MM.1S (cell line): ENCODE results near the gene USP38.

Experiments
- DNase-seq: peaks from one replicate; pipeline ENCODE4 v3.0.0-alpha.2; 2015
- H2AFZ ChIP-seq: fragments of 300-600 bp; sonication (generic); 2 replicates; pipeline ENCODE4 v1.6.0; 2016; ENCODE audit warnings: antibody characterized with exemption, low read length
- H3F3A ChIP-seq: fragments of 300-600 bp; sonication (generic); 2 replicates; pipeline ENCODE4 v1.6.1; 2016; ENCODE audit warnings: mild to moderate bottlenecking, antibody characterized with exemption, low read length, moderate library complexity, mixed read lengths; ENCODE audit not compliant: insufficient read depth
- H3K27ac ChIP-seq: fragments of 300-600 bp; sonication (generic); 2 replicates; pipeline ENCODE4 v1.5.1; 2016; ENCODE audit warnings: mild to moderate bottlenecking, low read length
- H3K27me3 ChIP-seq: fragments of 300-600 bp; sonication (generic); replicated peaks from 2 replicates; pipeline ENCODE4 v1.6.0; 2016; ENCODE audit warnings: low read length; ENCODE audit not compliant: insufficient read depth
- H3K36me3 ChIP-seq: fragments of 300-600 bp; sonication (generic); replicated peaks from 2 replicates; pipeline ENCODE4 v1.6.1; 2016; ENCODE audit warnings: mild to moderate bottlenecking, low read length, mixed read lengths; ENCODE audit not compliant: insufficient read depth
- H3K4me1 ChIP-seq: fragments of 300-600 bp; sonication (generic); 2 replicates; pipeline ENCODE4 v1.6.1; 2016; ENCODE audit warnings: low read length, mixed read lengths
- H3K4me2 ChIP-seq: fragments of 300-600 bp; sonication (generic); 2 replicates; pipeline ENCODE4 v1.6.0; 2016; ENCODE audit warnings: low read depth, low read length
- H3K4me3 ChIP-seq: fragments of 300-600 bp; sonication (generic); 2 replicates; pipeline ENCODE4 v1.5.1; 2016; ENCODE audit warnings: low read length, mixed read lengths
- H3K79me2 ChIP-seq: fragments of 300-600 bp; sonication (generic); 2 replicates; pipeline ENCODE4 v1.6.1; 2016; ENCODE audit warnings: mixed run types, low read length, mixed read lengths
- H3K9ac ChIP-seq: fragments of 300-600 bp; sonication (generic); 2 replicates; pipeline ENCODE4 v1.6.1; 2016; ENCODE audit warnings: low read length, mixed read lengths
- H3K9me2 ChIP-seq: fragments of 300-600 bp; sonication (generic); replicated peaks from 2 replicates; pipeline ENCODE4 v1.6.1; 2016; ENCODE audit warnings: mild to moderate bottlenecking, low read length, mixed read lengths; ENCODE audit not compliant: insufficient read depth
- H3K9me3 ChIP-seq: fragments of 300-600 bp; sonication (generic); replicated peaks from 2 replicates; pipeline ENCODE4 v1.6.1; 2016; ENCODE audit warnings: mild to moderate bottlenecking, low read length, mixed read lengths; ENCODE audit not compliant: insufficient read depth
- H4K20me1 ChIP-seq: fragments of 300-600 bp; sonication (generic); 2 replicates; pipeline ENCODE4 v1.6.1; 2016; ENCODE audit warnings: mild to moderate bottlenecking, low read length, moderate library complexity, mixed read lengths; ENCODE audit not compliant: insufficient read depth
- EZH2 ChIP-seq: fragments of 300-600 bp; sonication (generic); optimal IDR thresholded peaks from 2 replicates; pipeline ENCODE3; 2017; ENCODE audit warnings: low read depth, mild to moderate bottlenecking, antibody characterized with exemption, low read length, mixed read lengths
- EZH2phosphoT487 ChIP-seq: fragments of 300-600 bp; sonication (generic); IDR thresholded peaks from 2 replicates; pipeline ENCODE4 v1.6.1; 2018; ENCODE audit warnings: antibody characterized with exemption, low read length
- TF ChIP-seq, protein P1 (sequence below): fragments of 300-600 bp; sonication (generic); IDR thresholded peaks from 2 replicates; pipeline ENCODE4 v1.5.1; 2016; ENCODE audit warnings: antibody characterized with exemption, low read length, mixed read lengths

USP38 gene, protein sequence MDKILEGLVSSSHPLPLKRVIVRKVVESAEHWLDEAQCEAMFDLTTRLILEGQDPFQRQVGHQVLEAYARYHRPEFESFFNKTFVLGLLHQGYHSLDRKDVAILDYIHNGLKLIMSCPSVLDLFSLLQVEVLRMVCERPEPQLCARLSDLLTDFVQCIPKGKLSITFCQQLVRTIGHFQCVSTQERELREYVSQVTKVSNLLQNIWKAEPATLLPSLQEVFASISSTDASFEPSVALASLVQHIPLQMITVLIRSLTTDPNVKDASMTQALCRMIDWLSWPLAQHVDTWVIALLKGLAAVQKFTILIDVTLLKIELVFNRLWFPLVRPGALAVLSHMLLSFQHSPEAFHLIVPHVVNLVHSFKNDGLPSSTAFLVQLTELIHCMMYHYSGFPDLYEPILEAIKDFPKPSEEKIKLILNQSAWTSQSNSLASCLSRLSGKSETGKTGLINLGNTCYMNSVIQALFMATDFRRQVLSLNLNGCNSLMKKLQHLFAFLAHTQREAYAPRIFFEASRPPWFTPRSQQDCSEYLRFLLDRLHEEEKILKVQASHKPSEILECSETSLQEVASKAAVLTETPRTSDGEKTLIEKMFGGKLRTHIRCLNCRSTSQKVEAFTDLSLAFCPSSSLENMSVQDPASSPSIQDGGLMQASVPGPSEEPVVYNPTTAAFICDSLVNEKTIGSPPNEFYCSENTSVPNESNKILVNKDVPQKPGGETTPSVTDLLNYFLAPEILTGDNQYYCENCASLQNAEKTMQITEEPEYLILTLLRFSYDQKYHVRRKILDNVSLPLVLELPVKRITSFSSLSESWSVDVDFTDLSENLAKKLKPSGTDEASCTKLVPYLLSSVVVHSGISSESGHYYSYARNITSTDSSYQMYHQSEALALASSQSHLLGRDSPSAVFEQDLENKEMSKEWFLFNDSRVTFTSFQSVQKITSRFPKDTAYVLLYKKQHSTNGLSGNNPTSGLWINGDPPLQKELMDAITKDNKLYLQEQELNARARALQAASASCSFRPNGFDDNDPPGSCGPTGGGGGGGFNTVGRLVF

DNA sequence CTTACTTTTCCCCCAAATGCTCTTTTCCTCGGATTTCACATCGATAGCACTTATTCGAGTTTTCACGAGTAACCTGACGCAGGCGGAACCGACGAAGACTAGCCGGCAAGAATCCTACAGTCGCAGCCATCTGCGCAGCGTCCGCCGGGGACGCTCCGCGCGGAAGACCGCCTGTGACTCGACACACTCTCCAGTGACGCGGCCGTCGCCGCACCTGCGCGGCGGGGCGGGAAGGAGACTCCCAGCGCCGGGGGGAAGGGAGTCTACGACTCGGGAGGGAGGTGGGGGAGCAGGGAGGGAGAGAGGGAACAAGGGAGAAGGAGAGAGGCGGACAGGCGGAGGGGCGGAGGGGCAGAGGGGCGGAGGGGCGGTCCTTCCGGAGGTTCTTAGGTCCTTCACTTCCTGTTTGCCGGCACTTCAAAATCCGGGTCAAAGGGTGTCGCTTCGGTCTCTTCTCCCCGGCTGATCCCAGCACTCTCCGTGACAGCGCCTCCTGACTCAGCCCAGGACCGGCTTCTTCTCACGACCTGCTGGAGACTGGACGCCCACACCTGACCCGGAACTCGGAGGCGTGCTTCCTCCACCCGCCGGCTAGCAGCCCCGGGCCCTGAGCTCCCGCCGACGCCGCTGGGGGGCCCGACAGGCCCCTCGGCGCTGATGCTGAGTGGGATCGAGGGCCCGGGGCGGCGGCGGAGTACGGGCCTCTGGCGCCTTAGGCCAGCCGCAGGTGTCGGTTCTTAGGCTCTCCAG lies at the start of gene USP38:
Gene USP38 (plus strand): TSS at position 415 of the 750 bp plus-strand sequence. CDS start 534 bp downstream, outside the sequence.
- H3F3A ChIP-seq = peaks cover 21% of the 10 kb centered on the region
- TF ChIP-seq, protein P1, sequence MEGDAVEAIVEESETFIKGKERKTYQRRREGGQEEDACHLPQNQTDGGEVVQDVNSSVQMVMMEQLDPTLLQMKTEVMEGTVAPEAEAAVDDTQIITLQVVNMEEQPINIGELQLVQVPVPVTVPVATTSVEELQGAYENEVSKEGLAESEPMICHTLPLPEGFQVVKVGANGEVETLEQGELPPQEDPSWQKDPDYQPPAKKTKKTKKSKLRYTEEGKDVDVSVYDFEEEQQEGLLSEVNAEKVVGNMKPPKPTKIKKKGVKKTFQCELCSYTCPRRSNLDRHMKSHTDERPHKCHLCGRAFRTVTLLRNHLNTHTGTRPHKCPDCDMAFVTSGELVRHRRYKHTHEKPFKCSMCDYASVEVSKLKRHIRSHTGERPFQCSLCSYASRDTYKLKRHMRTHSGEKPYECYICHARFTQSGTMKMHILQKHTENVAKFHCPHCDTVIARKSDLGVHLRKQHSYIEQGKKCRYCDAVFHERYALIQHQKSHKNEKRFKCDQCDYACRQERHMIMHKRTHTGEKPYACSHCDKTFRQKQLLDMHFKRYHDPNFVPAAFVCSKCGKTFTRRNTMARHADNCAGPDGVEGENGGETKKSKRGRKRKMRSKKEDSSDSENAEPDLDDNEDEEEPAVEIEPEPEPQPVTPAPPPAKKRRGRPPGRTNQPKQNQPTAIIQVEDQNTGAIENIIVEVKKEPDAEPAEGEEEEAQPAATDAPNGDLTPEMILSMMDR = no peak
- no peak for TF ChIP-seq EZH2phosphoT487
- TF ChIP-seq EZH2 = no peak
- H3K4me2 ChIP-seq = peak within 1 kb of the TSS; percentile 88
- peaks cover 6% of the 10 kb centered on the region; the same call in 1 of the 2 replicates for H4K20me1 ChIP-seq
- no peaks in the 10 kb centered on the region for H3K36me3 ChIP-seq
- H3K9me3 ChIP-seq = no peaks in the 10 kb centered on the region
- H3K9me2 ChIP-seq = no peaks in the 10 kb centered on the region
- peak within 1 kb of the TSS; percentile 70 for H2AFZ ChIP-seq
- peak within 1 kb of the TSS; percentile 95 for H3K4me3 ChIP-seq
- H3K4me1 ChIP-seq = peaks cover 11% of the 10 kb centered on the region
- peak within 1 kb of the TSS; percentile 89 for H3K27ac ChIP-seq
- H3K9ac ChIP-seq = peak within 1 kb of the TSS; percentile 84
- DNase-seq = peak; percentile 93
- H3K79me2 ChIP-seq = peaks cover 55% of the 10 kb centered on the region
- no peaks in the 10 kb centered on the region for H3K27me3 ChIP-seq

DNA sequence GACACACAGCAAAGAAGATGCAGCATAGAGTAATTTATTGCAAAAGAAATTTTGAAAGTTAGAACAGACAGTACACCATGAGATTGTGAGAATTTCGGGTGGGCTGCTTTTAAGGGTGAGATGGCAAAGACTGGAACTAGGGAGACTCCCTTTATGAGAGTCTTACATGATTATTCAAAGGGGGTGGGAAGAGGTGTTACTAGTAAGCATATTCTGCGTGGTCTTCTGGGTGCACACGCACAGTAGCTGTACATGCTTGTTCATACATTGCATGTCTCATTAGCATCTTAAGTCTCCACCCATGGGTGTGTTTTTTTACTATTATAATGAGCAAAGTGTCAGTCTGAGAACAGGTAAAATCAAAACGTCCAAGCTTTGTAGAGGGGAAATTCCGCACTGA lies 49.4 kb upstream of the USP38 start:
- Histone ChIP-seq H2AFZ (no peak overlapping the region), H3K4me1 (no peaks in the 10 kb centered on the region), H3K9me2 (no peaks in the 10 kb centered on the region), H3K9ac (no peak overlapping the region), H4K20me1 (no peaks in the 10 kb centered on the region), H3K4me2 (no peak overlapping the region), H3K27ac (no peak overlapping the region), H3K36me3 (no peaks in the 10 kb centered on the region), H3K4me3 (no peak overlapping the region), H3K9me3 (no peaks in the 10 kb centered on the region), H3F3A (no peaks in the 10 kb centered on the region), H3K79me2 (no peaks in the 10 kb centered on the region), H3K27me3 (no peaks in the 10 kb centered on the region)
- no peak for DNase-seq
- TF ChIP-seq EZH2 (no peak), EZH2phosphoT487 (no peak)
- TF ChIP-seq, protein P1 = no peak

DNA sequence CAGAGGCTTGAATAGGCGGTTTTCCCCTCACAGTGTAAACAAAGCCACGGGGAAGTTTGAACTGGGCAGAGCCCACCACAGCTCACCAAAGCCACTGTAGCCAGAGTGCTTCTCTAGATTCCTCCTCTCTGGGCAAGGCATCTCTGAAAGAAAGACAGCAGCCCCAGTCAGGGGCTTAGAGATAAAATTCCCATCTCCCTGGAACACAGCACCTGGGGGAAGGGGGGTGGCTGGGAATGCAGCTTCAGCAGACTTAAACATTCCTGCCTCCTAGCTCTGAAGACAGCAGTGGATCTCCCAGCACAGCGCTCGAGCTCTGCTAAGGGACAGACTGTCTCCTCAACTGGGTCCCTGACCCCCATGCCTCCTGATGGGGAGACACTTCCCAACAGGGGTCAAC lies 44.0 kb upstream of the USP38 start:
- H3K4me3 ChIP-seq = no peak overlapping the region
- no peaks in the 10 kb centered on the region for H3K79me2 ChIP-seq
- no peak for DNase-seq
- no peak overlapping the region for H2AFZ ChIP-seq
- H3K27ac ChIP-seq = no peak overlapping the region
- H3F3A ChIP-seq = no peaks in the 10 kb centered on the region
- TF ChIP-seq EZH2phosphoT487 = no peak
- TF ChIP-seq, protein P1 = no peak
- no peak for TF ChIP-seq EZH2
- H3K9me2 ChIP-seq = no peaks in the 10 kb centered on the region
- no peaks in the 10 kb centered on the region for H3K36me3 ChIP-seq
- no peaks in the 10 kb centered on the region for H3K9me3 ChIP-seq
- no peaks in the 10 kb centered on the region for H3K27me3 ChIP-seq
- no peak overlapping the region for H3K4me2 ChIP-seq
- H3K9ac ChIP-seq = no peak overlapping the region
- H3K4me1 ChIP-seq = no peaks in the 10 kb centered on the region
- H4K20me1 ChIP-seq = no peaks in the 10 kb centered on the region
